Esophagus muscularis mucosa (tissue), 3 donors: ENCODE data around the gene ANLN.

Experiments
- CTCF ChIP-seq, 3 experiments: fragments of 200-600 bp in 2 of 3; fragments of 450-650 bp in 1 of 3; sonication (generic) in 2 of 3; IDR thresholded peaks; one replicate each; pipeline ENCODE4 v1.5.1; 2017 to 2019; ENCODE audit warnings: antibody characterized with exemption in 3 of 3, mild to moderate bottlenecking in 2 of 3, moderate library complexity in 1 of 3
- POLR2A ChIP-seq: fragments of 450-650 bp; IDR thresholded peaks from one replicate; pipeline ENCODE4 v1.6.1; 2017; ENCODE audit warnings: antibody characterized with exemption, moderate library complexity, mild to moderate bottlenecking, low read depth

- no peak for TF ChIP-seq CTCF (IDR thresholded peaks at IDR 0.05)
- TF ChIP-seq POLR2A: no peak
These were observed 10.9 kb downstream of the ANLN start for GRCh38 chr7:36400606-36401005.
